SU-DHL-6 (cell line): Measurements from ENCODE around the gene RAB22A.

Experiments used
- EZH2phosphoT487 ChIP-seq: fragments of 200-600 bp; sonication (generic), shearing (Covaris generic); conservative IDR thresholded peaks from 2 replicates; pipeline ENCODE4 v1.6.1; 2018; ENCODE audit warnings: mild to moderate bottlenecking, antibody characterized with exemption, low read length, moderate library complexity, mixed read lengths
- TF ChIP-seq, protein P1 (sequence below): fragments of 200-600 bp; sonication (generic); IDR thresholded peaks from one replicate; pipeline ENCODE4 v1.5.1; 2017; ENCODE audit warnings: antibody characterized with exemption, mild to moderate bottlenecking, low read length, moderate library complexity; ENCODE audit not compliant: insufficient read depth, poor library complexity, severe bottlenecking

DNA sequence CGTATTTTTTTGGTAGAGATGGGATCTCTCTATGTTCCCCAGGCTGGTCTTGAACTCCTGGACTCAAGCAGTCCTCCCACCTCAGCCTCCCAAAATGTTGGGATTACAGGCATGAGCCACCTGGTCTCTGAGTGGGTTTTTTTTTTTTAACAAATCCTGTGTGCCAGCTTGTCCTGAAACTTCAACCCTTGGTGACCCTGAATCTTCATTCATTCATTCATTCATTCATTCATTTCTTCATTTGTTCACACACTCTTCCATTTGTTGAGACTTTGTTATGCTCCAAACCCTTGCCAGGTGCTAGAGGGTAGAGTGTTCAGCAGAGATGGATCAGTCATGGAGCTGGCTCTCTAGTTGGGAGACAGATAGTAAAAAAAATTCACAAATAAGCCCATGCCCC, 67.5 kb downstream of the RAB22A start:
- TF ChIP-seq, protein P1, sequence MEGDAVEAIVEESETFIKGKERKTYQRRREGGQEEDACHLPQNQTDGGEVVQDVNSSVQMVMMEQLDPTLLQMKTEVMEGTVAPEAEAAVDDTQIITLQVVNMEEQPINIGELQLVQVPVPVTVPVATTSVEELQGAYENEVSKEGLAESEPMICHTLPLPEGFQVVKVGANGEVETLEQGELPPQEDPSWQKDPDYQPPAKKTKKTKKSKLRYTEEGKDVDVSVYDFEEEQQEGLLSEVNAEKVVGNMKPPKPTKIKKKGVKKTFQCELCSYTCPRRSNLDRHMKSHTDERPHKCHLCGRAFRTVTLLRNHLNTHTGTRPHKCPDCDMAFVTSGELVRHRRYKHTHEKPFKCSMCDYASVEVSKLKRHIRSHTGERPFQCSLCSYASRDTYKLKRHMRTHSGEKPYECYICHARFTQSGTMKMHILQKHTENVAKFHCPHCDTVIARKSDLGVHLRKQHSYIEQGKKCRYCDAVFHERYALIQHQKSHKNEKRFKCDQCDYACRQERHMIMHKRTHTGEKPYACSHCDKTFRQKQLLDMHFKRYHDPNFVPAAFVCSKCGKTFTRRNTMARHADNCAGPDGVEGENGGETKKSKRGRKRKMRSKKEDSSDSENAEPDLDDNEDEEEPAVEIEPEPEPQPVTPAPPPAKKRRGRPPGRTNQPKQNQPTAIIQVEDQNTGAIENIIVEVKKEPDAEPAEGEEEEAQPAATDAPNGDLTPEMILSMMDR: no peak
- no peak for TF ChIP-seq EZH2phosphoT487
